Suprapubic skin (tissue), 4 donors: Measurements from ENCODE around the gene ATAD5. TPM values are rescaled to one million over a fixed set of nuclear protein-coding genes. Genes with fewer than 3 reads are reported as not detected.

Experiments
- DNase-seq, 2 donors: peaks; one replicate each; pipeline ENCODE4 v3.0.0-alpha.2; 2019; ENCODE audit warnings: low spot score in 2 of 2
- H3K27ac ChIP-seq: fragments of 200-600 bp; sonication (generic); one replicate; pipeline ENCODE4 v1.5.1; 2019
- H3K27me3 ChIP-seq: fragments of 200-600 bp; sonication (generic); one replicate; pipeline ENCODE4 v1.5.1; 2019
- H3K36me3 ChIP-seq: fragments of 200-600 bp; sonication (generic); one replicate; pipeline ENCODE4 v1.5.1; 2019
- H3K4me1 ChIP-seq: fragments of 200-600 bp; sonication (generic); one replicate; pipeline ENCODE4 v1.5.1; 2019
- H3K4me3 ChIP-seq: fragments of 200-600 bp; sonication (generic); one replicate; pipeline ENCODE4 v1.5.1; 2019; ENCODE audit warnings: mild to moderate bottlenecking
- H3K9me3 ChIP-seq: fragments of 200-600 bp; sonication (generic); one replicate; pipeline ENCODE4 v1.5.1; 2019
- CTCF ChIP-seq, 2 donors: fragments of 200-600 bp in 1 of 2; fragments of 450-650 bp in 1 of 2; sonication (generic) in 1 of 2; IDR thresholded peaks; one replicate each; pipeline ENCODE4 v1.5.1; 2016 to 2019; ENCODE audit warnings: antibody characterized with exemption in 2 of 2, mild to moderate bottlenecking in 1 of 2, moderate library complexity in 1 of 2
- EP300 ChIP-seq: sonication (generic); formaldehyde crosslinking; IDR thresholded peaks from one replicate; pipeline ENCODE4 v1.6.1; 2017; ENCODE audit warnings: antibody characterized with exemption
- POLR2A ChIP-seq, 2 donors: fragments of 450-650 bp; IDR thresholded peaks; one replicate each; pipeline ENCODE4 v1.6.1; 2017; ENCODE audit warnings: antibody characterized with exemption in 2 of 2, mild to moderate bottlenecking in 2 of 2, moderate library complexity in 2 of 2
- POLR2AphosphoS5 ChIP-seq, 3 donors: sonication (generic); formaldehyde crosslinking; IDR thresholded peaks; one replicate each; pipeline ENCODE4 v1.6.1; 2017; ENCODE audit warnings: antibody characterized with exemption in 3 of 3
- WGBS: methylation state at CpG from one replicate; pipeline ENCODE4 v1.1.5; 2018; 5-methylcytosine and 5-hydroxymethylcytosine counted together
- total RNA-seq, 4 donors: library from RNA; depleted of rRNA; stranded (reverse); fragments of >200 nt; gene quantifications; one replicate each; pipeline ENCODE4 v1.1.0, GENCODE V29; 2016

The ATAD5 gene
- total RNA-seq, 4 donors from 2014 or later = 1.3 to 4.0 (median 2.3) TPM

- Histone ChIP-seq H3K27me3 (no peaks in the 10 kb centered on the region), H3K9me3 (no peaks in the 10 kb centered on the region), H3K4me1 (no peaks in the 10 kb centered on the region), H3K27ac (no peak overlapping the region), H3K36me3 (peaks cover 84% of the 10 kb centered on the region), H3K4me3 (no peak overlapping the region)
- WGBS = 84% methylated on average over 5 of the region's 5 CpGs
- DNase-seq = no peak
- TF ChIP-seq POLR2A (IDR thresholded peaks at IDR 0.05) = no peak
- no peak for TF ChIP-seq EP300
- TF ChIP-seq POLR2AphosphoS5 (IDR thresholded peaks at IDR 0.05) = no peak
- no peak for TF ChIP-seq CTCF (IDR thresholded peaks at IDR 0.05)
Measured at GRCh38 chr17:30794372-30794771, 37.4 kb upstream of the ATAD5 start.

GRCh38 chr17:30796016-30796415 lies 35.8 kb upstream of the ATAD5 start:
- no peaks in the 10 kb centered on the region for H3K27me3 ChIP-seq
- WGBS = 90% methylated on average over 4 of the region's 4 CpGs
- TF ChIP-seq EP300 = no peak
- no peak for TF ChIP-seq CTCF (IDR thresholded peaks at IDR 0.05)
- no peak for TF ChIP-seq POLR2A (IDR thresholded peaks at IDR 0.05)
- TF ChIP-seq POLR2AphosphoS5 (IDR thresholded peaks at IDR 0.05) = no peak
- DNase-seq = no peak
- no peaks in the 10 kb centered on the region for H3K4me1 ChIP-seq
- H3K36me3 ChIP-seq = peaks cover 87% of the 10 kb centered on the region
- no peak overlapping the region for H3K4me3 ChIP-seq
- H3K9me3 ChIP-seq = no peaks in the 10 kb centered on the region
- H3K27ac ChIP-seq = no peak overlapping the region

- peaks cover 71% of the 10 kb centered on the region for H3K36me3 ChIP-seq
- H3K4me3 ChIP-seq = no peak overlapping the region
- H3K4me1 ChIP-seq = no peaks in the 10 kb centered on the region
- TF ChIP-seq POLR2A (IDR thresholded peaks at IDR 0.05) (no peak), POLR2AphosphoS5 (IDR thresholded peaks at IDR 0.05) (no peak), CTCF (IDR thresholded peaks at IDR 0.05) (no peak), EP300 (no peak)
- no peaks in the 10 kb centered on the region for H3K27me3 ChIP-seq
- no peak overlapping the region for H3K27ac ChIP-seq
- 96% methylated on average over 1 of the region's 1 CpG for WGBS
- DNase-seq = no peak
- H3K9me3 ChIP-seq = no peaks in the 10 kb centered on the region
Measured at GRCh38 chr17:30801671-30802070, 30.1 kb upstream of the ATAD5 start.

- DNase-seq = no peak
- no peak overlapping the region for H3K27ac ChIP-seq
- H3K27me3 ChIP-seq = no peaks in the 10 kb centered on the region
- no peak for TF ChIP-seq POLR2A (IDR thresholded peaks at IDR 0.05)
- no peak for TF ChIP-seq CTCF (IDR thresholded peaks at IDR 0.05)
- no peak for TF ChIP-seq EP300
- no peak for TF ChIP-seq POLR2AphosphoS5 (IDR thresholded peaks at IDR 0.05)
- H3K4me3 ChIP-seq = no peak overlapping the region
- H3K4me1 ChIP-seq = peaks cover 2% of the 10 kb centered on the region
- peaks cover 40% of the 10 kb centered on the region for H3K36me3 ChIP-seq
- no peaks in the 10 kb centered on the region for H3K9me3 ChIP-seq
- 78% methylated on average over 2 of the region's 2 CpGs for WGBS
Measured at GRCh38 chr17:30805944-30806456, 25.8 kb upstream of the ATAD5 start.

- peaks cover 21% of the 10 kb centered on the region for H3K36me3 ChIP-seq
- H3K4me1 ChIP-seq = peaks cover 8% of the 10 kb centered on the region
- no peak for TF ChIP-seq CTCF (IDR thresholded peaks at IDR 0.05)
- TF ChIP-seq EP300 = no peak
- TF ChIP-seq POLR2AphosphoS5 (IDR thresholded peaks at IDR 0.05) = no peak
- no peak for TF ChIP-seq POLR2A (IDR thresholded peaks at IDR 0.05)
- no peaks in the 10 kb centered on the region for H3K9me3 ChIP-seq
- H3K27ac ChIP-seq = no peak overlapping the region
- 86% methylated on average over 1 of the region's 1 CpG for WGBS
- no peak overlapping the region for H3K4me3 ChIP-seq
- no peak for DNase-seq
- H3K27me3 ChIP-seq = no peaks in the 10 kb centered on the region
Measured at GRCh38 chr17:30807896-30808295, 23.9 kb upstream of the ATAD5 start.
